Measurements from ENCODE around the gene EIPR1. TPM values are rescaled to one million over a fixed set of nuclear protein-coding genes. Genes with fewer than 3 reads are reported as not detected.

EIPR1 gene
- total RNA-seq, 2 donors from 2014 or later = 18.8 to 39.1 TPM

DNA sequence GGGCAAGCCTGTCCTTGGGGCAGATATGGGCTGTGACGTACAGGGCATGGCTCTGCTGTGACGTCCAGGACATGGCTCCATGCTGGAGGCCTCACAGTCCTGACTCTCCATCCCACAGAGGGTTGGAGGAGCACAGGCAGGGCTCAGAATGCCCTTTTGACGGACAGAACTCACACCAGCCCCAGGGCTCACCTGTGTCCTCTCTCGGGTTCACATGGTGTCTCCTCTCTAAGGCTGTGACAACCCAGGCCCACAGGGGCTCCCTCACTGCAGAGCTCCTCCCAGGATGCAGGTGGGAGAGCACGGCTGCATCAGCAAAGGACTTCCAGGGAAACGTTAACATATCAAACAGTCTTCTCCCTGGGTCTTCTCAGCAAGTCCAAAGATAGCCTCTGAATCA lies 133.8 kb downstream of the EIPR1 start:
- H3K36me3 ChIP-seq = no peaks in the 10 kb centered on the region
- H3K9me3 ChIP-seq = no peaks in the 10 kb centered on the region
- no peak for DNase-seq
- H3K27me3 ChIP-seq = no peaks in the 10 kb centered on the region
- H3K9ac ChIP-seq (ENCODE audit: low read depth in 2 of 2, low read length in 2 of 2) = no peak overlapping the region
- H3K4me1 ChIP-seq = no peaks in the 10 kb centered on the region
- no peak overlapping the region for H3K27ac ChIP-seq
- intact Hi-C loops (cut with DNase I) = no loop called here
- H3K4me3 ChIP-seq = no peak overlapping the region
- TF ChIP-seq, protein P1, sequence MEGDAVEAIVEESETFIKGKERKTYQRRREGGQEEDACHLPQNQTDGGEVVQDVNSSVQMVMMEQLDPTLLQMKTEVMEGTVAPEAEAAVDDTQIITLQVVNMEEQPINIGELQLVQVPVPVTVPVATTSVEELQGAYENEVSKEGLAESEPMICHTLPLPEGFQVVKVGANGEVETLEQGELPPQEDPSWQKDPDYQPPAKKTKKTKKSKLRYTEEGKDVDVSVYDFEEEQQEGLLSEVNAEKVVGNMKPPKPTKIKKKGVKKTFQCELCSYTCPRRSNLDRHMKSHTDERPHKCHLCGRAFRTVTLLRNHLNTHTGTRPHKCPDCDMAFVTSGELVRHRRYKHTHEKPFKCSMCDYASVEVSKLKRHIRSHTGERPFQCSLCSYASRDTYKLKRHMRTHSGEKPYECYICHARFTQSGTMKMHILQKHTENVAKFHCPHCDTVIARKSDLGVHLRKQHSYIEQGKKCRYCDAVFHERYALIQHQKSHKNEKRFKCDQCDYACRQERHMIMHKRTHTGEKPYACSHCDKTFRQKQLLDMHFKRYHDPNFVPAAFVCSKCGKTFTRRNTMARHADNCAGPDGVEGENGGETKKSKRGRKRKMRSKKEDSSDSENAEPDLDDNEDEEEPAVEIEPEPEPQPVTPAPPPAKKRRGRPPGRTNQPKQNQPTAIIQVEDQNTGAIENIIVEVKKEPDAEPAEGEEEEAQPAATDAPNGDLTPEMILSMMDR (IDR thresholded peaks at IDR 0.05) = no peak

DNA sequence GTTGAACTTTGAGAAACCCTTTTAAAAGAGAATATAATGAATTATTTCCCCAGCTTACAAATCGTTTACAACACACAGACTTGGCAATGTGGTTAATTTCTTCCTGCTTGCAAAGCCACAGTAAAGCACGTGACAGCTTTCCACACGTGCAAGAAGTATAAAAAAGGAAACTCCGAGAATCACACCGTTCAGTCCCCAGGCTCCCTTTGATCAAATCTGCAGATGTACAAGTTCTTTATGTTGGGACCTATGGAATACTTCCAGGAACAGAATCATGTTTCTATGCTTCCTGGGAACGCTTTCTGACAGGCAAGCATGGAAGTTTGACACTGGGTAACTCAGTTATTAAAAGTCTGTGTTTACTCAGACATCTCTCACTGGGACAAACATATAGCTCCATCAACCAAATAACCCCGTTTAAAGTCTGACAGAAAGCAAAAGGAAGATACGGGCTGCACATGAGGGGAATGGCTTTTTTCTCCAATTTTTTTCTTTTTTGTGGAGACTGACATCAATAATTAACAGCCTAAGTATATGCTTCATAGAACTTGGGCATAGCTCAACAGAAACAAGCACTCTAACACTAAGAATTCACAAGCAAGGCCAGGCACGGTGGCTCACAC lies 134.8 kb downstream of the EIPR1 start:
- H3K9ac ChIP-seq (ENCODE audit: low read depth in 2 of 2, low read length in 2 of 2) = no peak overlapping the region
- DNase-seq = no peak
- TF ChIP-seq, protein P1 (IDR thresholded peaks at IDR 0.05) = no peak
- H3K27ac ChIP-seq = no peak overlapping the region
- no peaks in the 10 kb centered on the region for H3K36me3 ChIP-seq
- intact Hi-C loops (cut with DNase I) = no loop called here
- H3K4me3 ChIP-seq = no peak overlapping the region
- no peaks in the 10 kb centered on the region for H3K9me3 ChIP-seq
- H3K4me1 ChIP-seq = no peaks in the 10 kb centered on the region
- no peaks in the 10 kb centered on the region for H3K27me3 ChIP-seq

- DNase-seq = no peak
- H3K27me3 ChIP-seq = no peaks in the 10 kb centered on the region
- H3K27ac ChIP-seq = no peak overlapping the region
- H3K9me3 ChIP-seq = no peaks in the 10 kb centered on the region
- TF ChIP-seq, protein P1 (IDR thresholded peaks at IDR 0.05) = no peak
- H3K9ac ChIP-seq (ENCODE audit: low read depth in 2 of 2, low read length in 2 of 2) = no peak overlapping the region
- H3K4me1 ChIP-seq = no peaks in the 10 kb centered on the region
- intact Hi-C loops (cut with DNase I) = no loop called here
- H3K36me3 ChIP-seq = no peaks in the 10 kb centered on the region
- H3K4me3 ChIP-seq = no peak overlapping the region
These were observed 135.5 kb downstream of the EIPR1 start for GRCh38 chr2:3241971-3242746.

DNA sequence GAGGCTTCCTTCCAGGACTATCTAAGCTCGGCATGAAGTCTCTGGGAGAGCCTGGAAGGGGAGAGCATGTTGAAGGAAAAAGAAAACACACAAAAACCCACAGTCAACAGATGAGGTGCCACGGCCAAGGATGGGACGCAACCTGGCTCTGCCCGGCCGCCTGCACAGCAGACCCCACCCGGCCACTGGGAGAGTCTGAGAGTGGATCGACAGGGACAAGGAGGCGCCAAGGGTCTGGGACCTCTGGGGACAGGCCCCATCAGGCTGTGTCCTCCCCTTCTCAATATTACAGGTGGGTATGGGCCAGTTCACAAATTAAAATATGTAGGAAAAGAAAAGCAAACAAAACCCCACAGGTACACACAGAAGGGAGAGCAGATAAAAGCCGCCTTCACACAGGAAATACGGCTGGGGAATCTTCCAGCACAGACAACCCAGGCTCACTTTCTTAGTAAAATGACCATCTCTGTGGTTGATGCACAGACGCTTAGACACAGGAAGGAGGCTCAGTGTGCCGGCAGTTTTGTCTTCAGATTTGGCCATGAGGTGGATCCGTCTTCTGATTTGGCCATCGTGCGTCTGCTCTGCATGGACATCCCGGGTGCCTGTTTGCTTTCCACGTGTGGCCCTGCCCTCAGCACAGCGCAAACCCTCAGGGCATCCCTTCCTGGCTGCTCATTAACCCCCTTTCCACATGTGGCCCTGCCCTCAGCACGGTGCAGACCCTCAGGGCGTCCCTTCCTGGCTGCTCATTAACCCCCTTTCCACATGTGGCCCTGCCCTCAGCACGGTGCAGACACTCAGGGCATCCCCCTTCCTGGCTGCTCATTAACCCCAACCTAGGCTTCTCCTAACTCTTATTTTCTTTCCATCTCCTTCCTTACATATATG lies 138.4 kb downstream of the EIPR1 start:
- no peak overlapping the region for H3K27ac ChIP-seq
- no peaks in the 10 kb centered on the region for H3K36me3 ChIP-seq
- no peaks in the 10 kb centered on the region for H3K9me3 ChIP-seq
- TF ChIP-seq, protein P1 (IDR thresholded peaks at IDR 0.05) = no peak
- no peak overlapping the region for H3K9ac ChIP-seq (ENCODE audit: low read depth in 2 of 2, low read length in 2 of 2)
- H3K4me3 ChIP-seq = no peak overlapping the region
- no peaks in the 10 kb centered on the region for H3K4me1 ChIP-seq
- no peaks in the 10 kb centered on the region for H3K27me3 ChIP-seq
- intact Hi-C loops (cut with DNase I) = no loop called here
- no peak for DNase-seq

DNA sequence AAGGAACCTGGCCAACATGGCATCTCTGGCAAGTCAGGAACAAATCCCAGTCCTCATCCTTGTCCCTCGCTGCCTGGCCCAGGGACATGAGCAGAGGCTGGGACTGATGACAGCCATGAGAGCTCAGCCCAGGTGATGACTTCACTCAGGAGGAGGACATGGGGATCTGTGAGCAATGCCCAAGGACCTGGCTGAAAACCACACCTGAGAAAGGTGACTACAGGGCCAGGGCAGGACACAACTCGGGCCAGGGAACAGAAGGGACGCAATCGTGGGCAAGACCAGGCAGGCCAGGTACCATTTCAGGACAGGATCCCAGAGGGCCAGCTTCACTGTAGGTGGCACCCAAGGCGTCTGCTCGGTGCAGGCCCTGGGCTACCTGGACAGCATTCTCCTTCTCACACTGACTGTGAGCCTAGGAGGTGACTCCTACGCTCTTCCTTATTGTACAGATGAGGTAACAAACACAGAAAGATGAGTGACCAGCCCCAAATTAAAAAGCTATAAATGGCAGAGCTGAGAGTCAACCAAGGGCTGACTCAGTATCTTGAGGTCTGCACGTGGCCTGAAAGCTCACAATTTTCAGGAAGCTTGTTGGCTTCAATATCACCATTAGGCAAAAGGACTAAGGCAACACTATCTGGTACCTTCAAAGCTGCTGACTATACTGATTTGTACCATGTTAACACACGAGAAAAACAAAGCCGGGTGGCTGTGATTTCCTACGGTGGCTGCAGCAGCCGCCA lies 141.1 kb downstream of the EIPR1 start:
- no peaks in the 10 kb centered on the region for H3K9me3 ChIP-seq
- intact Hi-C loops (cut with DNase I) = no loop called here

More for the DNA sequence above, 141.1 kb downstream of the EIPR1 start:
- Histone ChIP-seq H3K4me1 (no peaks in the 10 kb centered on the region), H3K27me3 (no peaks in the 10 kb centered on the region), H3K36me3 (no peaks in the 10 kb centered on the region), H3K27ac (no peak overlapping the region), H3K9ac (ENCODE audit: low read depth in 2 of 2, low read length in 2 of 2) (no peak overlapping the region), H3K4me3 (no peak overlapping the region)
- DNase-seq = no peak
- TF ChIP-seq, protein P1 (IDR thresholded peaks at IDR 0.05) = no peak

All from colonic mucosa (tissue), 4 donors.